ENCODE results near the gene PCNA.
A peak's percentile ranks its signal among the peaks of the same experiment; 100 is the strongest.
"Not testable (repeated sequence)": the region's sequence is repeated elsewhere in the genome, so short reads cannot be mapped to it uniquely, and the experiment has no call there.

The PCNA gene

GRCh38 chr20:5095931-5096330 lies 23.8 kb downstream of the PCNA start:
- DNase-seq: no peak

GRCh38 chr20:5095454-5095853 lies 24.3 kb downstream of the PCNA start:
- no peak for DNase-seq

- DNase-seq: no peak
Measured at GRCh38 chr20:5092765-5093339, 26.9 kb downstream of the PCNA start.

- no peak for DNase-seq
Measured at GRCh38 chr20:5091902-5092301, 27.9 kb downstream of the PCNA start.

- DNase-seq: peak; percentile 31
Measured at GRCh38 chr20:5090191-5090590, 29.6 kb downstream of the PCNA start.

- DNase-seq: no peak
Measured at GRCh38 chr20:5088688-5089087, 31.1 kb downstream of the PCNA start.

- DNase-seq: no peak
Measured at GRCh38 chr20:5085380-5085779, 34.4 kb downstream of the PCNA start.

- peak; percentile 34 for DNase-seq
Measured at GRCh38 chr20:5080384-5080877, 39.3 kb downstream of the PCNA start.

- DNase-seq: peak; percentile 39
Measured at GRCh38 chr20:5078399-5078958, 41.3 kb downstream of the PCNA start.

GRCh38 chr20:5077761-5078387 lies 41.9 kb downstream of the PCNA start:
- no peak for DNase-seq

- not testable (repeated sequence) for DNase-seq
Measured at GRCh38 chr20:5076913-5077312, 42.8 kb downstream of the PCNA start.

- DNase-seq: no peak
Measured at GRCh38 chr20:5074232-5074674, 45.5 kb downstream of the PCNA start.

- no peak for DNase-seq
Measured at GRCh38 chr20:5073660-5074231, 46.0 kb downstream of the PCNA start.

- peak; percentile 53 for DNase-seq
Measured at GRCh38 chr20:5072756-5073659, 46.8 kb downstream of the PCNA start.

- DNase-seq: not testable (repeated sequence)
Measured at GRCh38 chr20:5071942-5072341, 47.8 kb downstream of the PCNA start.

- DNase-seq: no peak
Measured at GRCh38 chr20:5070570-5070969, 49.2 kb downstream of the PCNA start.

GRCh38 chr20:5070081-5070480 lies 49.7 kb downstream of the PCNA start:
- DNase-seq: no peak

GRCh38 chr20:5069141-5069806 lies 50.5 kb downstream of the PCNA start:
- no peak for DNase-seq

- no peak for DNase-seq
Measured at GRCh38 chr20:5067877-5068645, 51.7 kb downstream of the PCNA start.

GRCh38 chr20:5065879-5066383 lies 53.8 kb downstream of the PCNA start:
- DNase-seq: no peak

GRCh38 chr20:5065166-5065878 lies 54.4 kb downstream of the PCNA start:
- DNase-seq: no peak
